Activated CD8-positive, alpha-beta memory T cell treated with anti-CD3 and anti-CD28 coated beads, Interleukin-2, amount 50 U/mL, for 48 hours (primary cell): ENCODE results near the gene ZNF107.
A peak's percentile ranks its signal among the peaks of the same experiment; 100 is the strongest.
"Not testable (repeated sequence)": the region's sequence is repeated elsewhere in the genome, so short reads cannot be mapped to it uniquely, and the experiment has no call there.

Source experiments
- DNase-seq: peaks from one replicate; pipeline ENCODE4 v3.0.0-alpha.2; 2020

Gene ZNF107

GRCh38 chr7:64651203-64651602, 14.7 kb upstream of the ZNF107 start:
- DNase-seq, result no peak

DNA sequence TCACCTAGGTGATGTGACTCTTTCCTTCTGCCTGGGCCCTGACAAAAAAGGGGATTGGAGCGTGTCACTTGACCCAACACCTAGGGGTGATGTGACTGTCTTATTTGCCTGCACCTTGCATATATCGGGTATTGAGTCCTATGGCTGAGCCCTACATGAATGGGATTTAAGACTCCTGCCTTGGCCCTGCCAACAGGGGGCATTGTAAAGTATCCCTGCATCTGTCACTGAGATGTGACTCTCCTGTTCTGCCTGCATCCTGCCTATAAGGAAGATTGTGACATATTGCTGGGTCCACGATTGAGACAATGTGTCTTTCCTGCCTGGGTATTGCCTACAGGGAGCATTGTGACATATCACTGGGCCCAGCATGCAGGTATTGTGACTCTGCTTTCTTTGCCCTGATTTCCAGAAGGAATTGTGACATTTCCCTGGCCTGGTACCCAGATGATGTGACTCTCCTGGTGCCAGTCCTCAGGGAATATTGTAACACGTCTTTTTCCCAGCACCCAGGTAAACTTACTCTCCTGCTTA, 14.2 kb upstream of the ZNF107 start:
- DNase-seq, result no peak

DNA sequence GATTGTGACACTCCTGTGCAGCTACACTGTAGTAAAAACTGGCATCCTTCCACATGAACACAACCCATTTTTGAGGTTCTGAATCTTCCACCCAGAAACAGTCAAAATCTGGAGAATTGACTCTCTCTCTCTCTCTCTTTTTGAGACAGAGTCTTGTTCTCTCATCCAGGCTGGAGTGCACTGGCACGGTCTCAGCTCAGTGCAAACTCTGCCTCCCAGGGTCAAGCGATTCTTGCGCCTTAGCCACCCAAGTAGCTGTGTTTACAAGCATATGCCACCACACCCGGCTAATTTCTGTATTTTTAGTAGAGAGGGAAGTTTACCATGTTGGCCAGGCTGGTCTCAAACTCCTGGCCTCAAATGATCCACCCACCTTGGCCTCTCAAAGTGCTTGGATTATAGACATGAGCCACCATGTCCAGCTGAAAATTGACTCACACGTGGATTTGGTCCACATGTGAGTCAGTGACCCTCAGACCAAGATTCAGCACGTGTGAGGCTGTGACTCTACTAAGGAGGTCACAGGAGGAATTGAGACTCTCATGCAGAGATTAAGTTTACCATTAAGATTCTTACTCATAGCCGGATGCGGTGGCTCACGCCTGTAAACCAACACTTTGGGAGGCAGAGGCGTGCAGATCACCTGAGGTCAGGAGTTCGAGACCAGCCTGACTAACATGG, 12.1 kb upstream of the ZNF107 start:
- DNase-seq, result no peak

DNA sequence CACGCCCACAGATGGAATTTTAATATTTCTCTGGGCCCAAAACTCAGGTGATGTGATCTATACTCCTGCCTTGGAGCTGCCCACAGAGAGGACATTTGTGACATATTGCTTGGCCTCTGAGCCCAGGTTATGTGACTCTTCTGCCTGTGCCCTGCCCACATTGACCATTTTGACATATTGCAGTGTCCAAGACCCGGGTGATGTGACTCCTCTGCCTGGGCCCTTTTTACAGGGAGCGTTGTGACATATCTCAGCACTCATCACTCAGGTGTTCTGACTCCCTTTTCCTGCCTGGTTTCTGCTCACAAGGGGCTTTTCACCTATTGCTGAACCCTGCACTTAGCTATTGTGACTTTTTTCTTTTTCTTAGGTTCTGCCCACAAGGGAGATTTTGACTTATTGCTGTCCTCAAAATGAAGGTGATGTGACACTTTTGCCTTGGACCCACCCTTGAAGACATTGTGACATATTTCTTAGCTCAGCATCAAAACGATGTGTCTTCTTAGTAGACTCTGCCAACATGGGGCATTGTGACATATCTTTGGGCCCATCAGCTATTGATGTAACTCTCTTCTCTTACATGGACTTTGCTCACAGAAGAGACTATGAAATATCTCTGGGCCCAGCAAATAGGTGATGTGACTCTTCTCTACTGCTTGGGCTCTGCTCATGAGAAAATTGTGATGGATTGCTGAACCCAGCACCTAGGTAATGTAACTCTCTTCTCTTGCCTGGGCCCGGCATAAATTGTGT, 11.0 kb upstream of the ZNF107 start:
- DNase-seq, result no peak

DNA sequence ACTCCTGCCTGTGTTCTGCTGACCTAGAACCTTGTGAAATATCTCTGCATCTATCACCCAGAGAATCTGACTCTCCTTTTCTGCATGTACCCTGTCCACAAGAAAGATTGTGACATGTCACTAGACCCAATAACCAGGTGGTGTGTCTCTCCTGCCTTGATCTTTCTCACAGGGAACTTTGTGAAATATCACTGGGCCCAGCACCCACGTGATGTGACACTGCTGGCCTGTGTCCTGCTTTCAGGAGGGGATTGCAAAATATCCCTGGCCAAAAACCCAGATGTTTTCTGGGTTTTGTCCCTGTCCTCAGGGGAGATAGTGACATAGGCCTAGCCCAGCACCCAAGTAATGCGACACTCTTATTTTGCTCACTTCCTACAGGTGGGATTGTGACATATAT, 10.1 kb upstream of the ZNF107 start:
- DNase-seq, result no peak

- DNase-seq, result no peak
Observed at GRCh38 chr7:64656489-64656888, 9.4 kb upstream of the ZNF107 start.

- not testable (repeated sequence) for DNase-seq
Observed at GRCh38 chr7:64662091-64662490, 3.8 kb upstream of the ZNF107 start.

DNA sequence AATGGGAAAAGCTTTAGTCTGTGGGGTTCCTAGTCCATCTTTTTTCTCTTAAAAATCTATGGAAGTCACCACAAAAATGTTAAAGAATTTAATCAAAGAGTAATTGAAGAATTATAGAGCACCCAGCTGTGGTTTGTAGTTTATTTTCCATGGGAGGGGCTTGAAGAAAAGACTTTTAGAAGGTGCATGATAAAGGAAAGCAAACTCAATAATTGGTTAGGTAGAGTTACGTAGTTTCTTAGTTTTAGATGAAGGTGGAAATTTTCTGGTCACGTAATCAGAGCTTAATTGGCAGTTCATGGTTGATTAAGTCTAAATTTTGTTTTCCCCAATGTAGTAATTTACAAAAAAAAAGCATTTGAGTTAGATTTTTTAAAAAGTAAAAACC, 724 bp downstream of the ZNF107 start:
- DNase-seq, result no peak

DNA sequence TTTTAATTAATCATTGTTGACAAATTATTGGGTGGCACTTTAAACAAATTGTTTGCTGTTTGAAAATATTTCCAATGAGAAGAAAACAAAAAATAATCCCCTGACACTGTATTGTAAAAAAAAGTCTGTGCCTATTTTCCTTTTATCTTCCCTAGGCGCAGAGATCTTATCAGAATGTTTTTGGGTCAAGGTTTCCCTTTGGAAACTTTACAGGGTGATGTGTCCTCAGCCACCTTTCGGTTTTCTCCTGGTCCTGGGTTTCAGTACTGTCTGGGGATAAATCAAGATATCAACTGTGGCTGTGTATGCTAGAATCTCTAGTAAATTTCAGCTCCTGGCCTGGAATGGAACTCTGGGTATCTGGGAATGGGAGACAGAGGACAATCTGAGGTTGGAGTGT, 1.4 kb downstream of the ZNF107 start:
- DNase-seq, result no peak

DNA sequence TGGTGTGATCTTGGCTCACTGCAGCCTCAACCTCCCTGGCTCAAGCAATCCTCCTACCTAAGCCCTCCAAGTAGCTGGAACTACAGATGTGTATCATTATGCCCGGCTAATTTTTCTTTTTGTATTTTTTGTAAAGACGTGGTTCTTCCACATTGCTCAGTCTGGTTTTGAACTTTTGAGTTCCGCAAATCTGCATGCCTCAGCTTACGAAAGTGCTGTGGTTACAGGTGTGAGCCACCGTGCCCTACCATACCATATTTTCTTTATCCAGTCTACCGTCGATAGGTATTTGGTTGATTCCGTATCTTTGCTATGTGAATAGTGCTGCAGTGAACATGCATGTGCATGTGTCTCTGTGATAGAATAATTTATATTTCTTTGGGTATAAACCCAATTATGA, 6.5 kb downstream of the ZNF107 start:
- DNase-seq, result no peak

DNA sequence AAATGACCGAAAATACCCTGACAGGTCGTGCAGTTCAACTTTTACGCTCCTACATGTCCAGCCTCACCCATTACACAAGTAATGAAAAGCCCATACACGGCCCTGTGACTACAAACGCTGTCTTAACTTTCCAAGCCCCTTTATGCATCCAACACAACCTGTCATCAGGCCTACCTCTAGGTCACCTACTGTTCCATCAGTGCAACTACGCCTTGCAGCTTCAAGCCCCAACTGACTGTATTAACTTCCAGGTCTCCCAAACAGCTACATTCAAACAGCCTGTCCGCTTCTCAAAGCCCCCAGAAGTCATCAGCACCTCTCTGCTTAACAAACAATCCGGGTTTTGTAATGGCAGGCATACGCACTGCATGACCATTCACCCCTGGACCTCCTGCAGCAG, 19.2 kb downstream of the ZNF107 start:
- no peak for DNase-seq

- DNase-seq, result no peak
Observed at GRCh38 chr7:64685741-64686140, 19.8 kb downstream of the ZNF107 start.

DNA sequence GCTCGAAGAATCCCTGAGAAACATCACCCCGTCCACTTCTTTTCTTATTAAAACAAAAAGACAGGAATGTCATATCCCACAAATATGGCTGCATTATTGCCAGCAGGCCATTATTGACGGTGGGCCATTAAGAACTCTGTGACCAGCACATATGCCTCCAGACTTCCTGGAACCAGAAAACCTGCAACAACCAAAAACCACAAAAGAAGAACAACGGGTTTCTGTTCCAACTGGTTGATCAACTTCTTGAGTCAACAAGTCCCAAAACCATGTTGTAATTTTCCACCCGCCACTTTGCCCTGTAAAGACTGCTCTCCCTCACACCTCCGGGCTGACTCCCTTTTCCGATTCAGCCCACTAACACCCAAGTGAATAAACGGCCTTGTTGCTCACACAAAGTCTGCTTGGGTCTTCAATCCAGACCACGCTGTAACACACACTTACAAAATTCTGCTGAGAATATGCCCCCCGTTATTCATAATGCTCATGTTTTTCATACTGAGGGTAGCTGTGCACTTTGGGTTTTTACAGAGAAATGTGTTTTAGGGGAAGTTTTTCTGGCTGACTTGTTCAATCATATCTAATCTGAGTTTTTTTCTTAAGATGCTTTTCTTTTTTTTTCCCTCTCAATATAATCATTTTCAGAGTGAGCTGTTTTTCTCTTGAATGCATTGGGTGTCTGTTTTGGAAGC, 20.7 kb downstream of the ZNF107 start:
- DNase-seq, result peak; percentile 58

DNA sequence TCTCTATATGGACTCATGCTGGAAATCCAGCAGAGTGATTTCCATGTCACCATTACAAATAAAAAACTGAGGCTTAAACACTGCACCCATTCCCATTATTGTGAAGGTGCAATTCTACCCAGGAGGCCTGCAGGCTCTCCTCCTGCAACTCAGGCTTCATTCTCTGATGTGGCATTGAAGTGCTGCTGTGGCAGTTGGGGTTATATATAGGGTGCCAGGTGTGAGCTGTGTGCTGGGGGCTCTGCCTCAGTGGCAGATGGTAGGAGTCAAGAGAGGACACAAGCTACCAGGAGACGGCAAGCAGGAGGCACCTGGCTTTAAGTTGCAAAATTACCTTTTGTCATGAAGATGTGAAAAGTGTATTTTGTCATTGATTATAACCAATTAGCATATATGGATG, 21.3 kb downstream of the ZNF107 start:
- no peak for DNase-seq

DNA sequence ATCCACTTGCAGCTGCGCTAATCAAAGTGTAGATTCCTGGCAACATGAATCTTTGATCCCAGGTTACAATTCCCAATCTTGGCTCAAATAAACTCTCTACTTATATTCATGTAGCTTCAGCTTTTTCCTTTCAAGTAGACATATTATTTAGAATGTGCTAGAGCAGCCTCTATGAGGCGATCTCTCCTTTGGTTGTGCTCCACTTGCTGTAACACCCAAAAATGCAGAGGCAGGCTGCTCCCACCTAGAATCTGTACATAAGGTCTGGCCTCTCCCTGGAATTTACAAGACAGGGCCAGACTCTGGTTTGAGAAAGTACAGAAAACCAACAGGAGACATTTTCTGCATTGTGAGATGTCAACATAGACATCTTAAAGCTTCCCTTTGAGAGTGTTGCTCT, 23.1 kb downstream of the ZNF107 start:
- no peak for DNase-seq

DNA sequence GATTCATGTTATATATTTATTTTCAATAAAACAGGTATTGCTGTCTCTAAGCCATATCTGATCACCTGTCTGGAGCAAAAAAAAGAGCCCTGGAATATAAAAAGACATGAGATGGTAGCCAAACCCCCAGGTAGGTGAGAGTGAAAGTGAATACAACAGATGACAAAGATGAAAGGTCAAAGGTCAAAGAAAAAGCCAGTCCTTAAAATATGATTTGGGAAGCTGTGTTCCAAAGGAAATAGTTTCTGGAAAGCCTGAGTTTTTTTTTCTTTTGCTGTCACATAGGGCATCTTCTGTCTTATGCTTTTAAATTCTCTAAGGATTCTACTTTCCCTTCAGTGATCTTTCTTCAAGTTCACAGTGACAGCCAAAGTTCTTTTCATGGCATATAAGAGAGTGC, 25.9 kb downstream of the ZNF107 start:
- no peak for DNase-seq

DNA sequence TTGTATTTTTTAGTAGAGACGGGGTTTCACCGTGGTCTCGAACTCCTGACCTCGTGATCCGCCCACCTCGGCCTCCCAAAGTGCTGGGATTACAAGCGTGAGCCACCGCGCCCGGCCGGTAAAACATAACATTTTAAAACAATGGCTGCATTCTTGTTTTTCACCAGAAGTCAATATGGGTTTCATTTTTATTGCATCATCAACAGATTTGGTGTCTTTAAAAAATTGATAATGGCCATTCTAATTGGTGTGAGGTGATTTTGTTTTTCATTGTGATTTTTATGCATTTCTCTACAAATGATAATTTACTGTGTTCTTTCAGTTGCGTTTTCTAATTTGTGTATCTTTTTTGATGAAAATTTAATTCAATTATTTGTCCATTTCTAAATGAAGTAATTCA, 31.9 kb downstream of the ZNF107 start:
- not testable (repeated sequence) for DNase-seq

GRCh38 chr7:64706625-64707292, 40.8 kb downstream of the ZNF107 start:
- DNase-seq, result no peak

GRCh38 chr7:64717896-64718295, 52.0 kb downstream of the ZNF107 start:
- DNase-seq, result not testable (repeated sequence)

DNA sequence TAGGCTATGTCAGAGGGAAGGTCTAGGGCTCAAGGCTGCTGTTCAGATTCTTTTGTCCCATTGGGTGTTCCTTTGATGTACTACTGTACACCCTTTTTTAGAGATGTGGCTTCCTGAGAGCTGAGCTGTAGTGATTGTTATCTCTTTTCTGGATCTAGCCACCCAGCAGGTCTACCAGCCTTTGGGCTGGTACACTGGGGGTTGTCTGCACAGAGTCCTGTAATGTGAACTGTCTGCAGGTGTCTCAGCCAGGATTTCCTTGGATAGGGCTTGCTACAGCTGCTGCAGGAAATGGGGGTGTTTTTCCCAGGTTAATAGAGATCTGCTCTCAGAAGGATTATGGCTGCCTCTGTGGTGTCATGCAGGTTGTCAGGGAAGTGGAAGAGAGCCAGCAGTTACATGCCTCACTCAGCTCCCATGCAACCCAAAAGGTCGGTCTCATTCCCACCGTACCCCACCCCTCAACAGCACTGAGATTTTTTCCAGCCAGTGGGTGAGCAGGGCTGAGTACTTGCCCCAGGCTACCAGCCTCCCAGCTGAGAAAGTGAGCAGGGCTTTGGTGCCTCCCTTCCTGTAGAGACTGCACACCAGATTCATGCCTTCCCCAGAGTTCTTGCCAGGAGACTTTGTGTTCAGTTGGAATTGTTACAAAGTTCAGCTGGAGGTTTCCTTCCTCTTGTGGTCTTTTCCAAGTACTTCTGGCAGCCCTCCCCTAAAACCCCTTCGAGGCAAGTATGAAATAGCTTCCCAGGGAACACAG, 63.3 kb downstream of the ZNF107 start:
- no peak for DNase-seq

DNA sequence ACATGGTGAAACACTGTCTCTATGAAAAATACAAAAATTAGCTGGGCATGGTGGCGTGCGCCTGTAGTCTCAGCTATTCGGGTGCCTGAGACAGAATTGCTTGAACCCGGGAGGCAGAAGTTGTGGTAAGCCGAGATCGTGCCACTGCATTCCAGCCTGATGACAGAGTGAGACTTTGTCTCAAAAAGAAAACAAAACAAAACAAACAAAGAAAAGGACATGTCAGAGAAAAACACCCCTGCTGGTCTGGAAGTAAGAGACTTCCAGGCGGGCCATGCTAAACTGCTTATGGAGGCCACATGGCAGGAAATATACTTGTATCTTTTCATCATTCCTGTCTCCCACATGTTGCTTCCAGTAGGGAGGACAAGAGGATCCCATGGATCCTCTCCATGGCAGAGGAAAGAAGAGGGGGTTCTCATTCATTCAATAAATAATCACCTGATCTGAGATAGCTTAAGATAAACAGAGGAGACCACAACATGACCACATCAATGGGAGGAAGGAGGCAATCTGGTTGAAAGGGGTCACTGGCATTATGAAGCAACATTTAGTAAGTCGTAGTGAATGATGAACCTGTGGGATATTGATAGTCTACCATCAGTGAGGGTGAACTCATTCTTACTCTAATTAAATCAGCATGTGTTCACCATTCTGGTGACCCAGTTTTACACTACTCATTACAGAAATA, 67.8 kb downstream of the ZNF107 start:
- no peak for DNase-seq

DNA sequence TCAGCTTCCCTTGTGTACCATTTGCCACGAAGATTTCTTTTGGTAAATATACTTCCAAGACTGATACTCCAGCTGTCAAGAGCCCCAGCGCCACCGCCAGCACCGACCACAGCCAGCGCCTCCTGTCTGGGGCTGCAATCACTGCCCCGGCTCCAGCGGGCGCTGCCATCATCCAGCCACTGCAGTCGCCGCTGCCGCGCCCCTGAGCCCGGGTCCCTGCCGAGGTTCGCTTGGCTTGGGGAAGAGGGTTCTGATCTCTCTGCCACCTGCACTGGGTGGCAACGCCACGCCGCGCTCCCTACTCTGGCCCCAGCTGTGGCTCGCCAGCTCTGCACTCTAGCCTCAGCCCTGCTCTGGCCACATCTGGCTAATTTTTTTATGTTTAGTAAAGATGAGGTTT, 70.6 kb downstream of the ZNF107 start:
- no peak for DNase-seq
